Measurements from ENCODE around the gene TFAM.

- no peak for TF ChIP-seq ZNF274 (IDR thresholded peaks at IDR 0.05; ENCODE audit: low read depth, low read length)
- no peak for TF ChIP-seq YY1 (IDR thresholded peaks at IDR 0.05; ENCODE audit: insufficient read depth, insufficient read length)
- TF ChIP-seq SUZ12 (IDR thresholded peaks at IDR 0.05; ENCODE audit: extremely low read depth, insufficient read depth, insufficient read length), result no peak
These were observed 8.1 kb downstream of the TFAM start for GRCh38 chr10:58393317-58393716.

Data from NT2/D1 (cell line).